Left ventricle myocardium superior (tissue), 1 donor: ENCODE measurements around the gene ARL6IP4. TPM values are rescaled to one million over a fixed set of nuclear protein-coding genes. Genes with fewer than 3 reads are reported as not detected.
A peak's percentile ranks its signal among the peaks of the same experiment; 100 is the strongest.

Experiments
- ATAC-seq: fragments of 200-7000 bp; cut with Tn5 transposase; one replicate; pipeline ENCODE4 v1.9.1; 2020; ENCODE audit warnings: mild to moderate bottlenecking, moderate library complexity
- DNase-seq: peaks from one replicate; pipeline ENCODE4 v3.0.0-alpha.2; 2020
- intact Hi-C: fragments of 100-400 bp; cut with micrococcal nuclease; formaldehyde crosslinking; loops from one replicate; pipeline ENCODE4 v1.11.0; 2022
- total RNA-seq: library from RNA; stranded (reverse); fragmentation: NEBNext Ultra II Directional; extraction: Animal tissue kit (Norgen Biotek cat#: 25700); gene quantifications from one replicate; pipeline ENCODE4 v1.2.1, GENCODE V29; 2021
- donor health status: DM: no; HTN: yes; CAD: no; lungs with severe emphysema.

The ARL6IP4 gene
- total RNA-seq, 1 donor from 2014 or later: 181 TPM

DNA sequence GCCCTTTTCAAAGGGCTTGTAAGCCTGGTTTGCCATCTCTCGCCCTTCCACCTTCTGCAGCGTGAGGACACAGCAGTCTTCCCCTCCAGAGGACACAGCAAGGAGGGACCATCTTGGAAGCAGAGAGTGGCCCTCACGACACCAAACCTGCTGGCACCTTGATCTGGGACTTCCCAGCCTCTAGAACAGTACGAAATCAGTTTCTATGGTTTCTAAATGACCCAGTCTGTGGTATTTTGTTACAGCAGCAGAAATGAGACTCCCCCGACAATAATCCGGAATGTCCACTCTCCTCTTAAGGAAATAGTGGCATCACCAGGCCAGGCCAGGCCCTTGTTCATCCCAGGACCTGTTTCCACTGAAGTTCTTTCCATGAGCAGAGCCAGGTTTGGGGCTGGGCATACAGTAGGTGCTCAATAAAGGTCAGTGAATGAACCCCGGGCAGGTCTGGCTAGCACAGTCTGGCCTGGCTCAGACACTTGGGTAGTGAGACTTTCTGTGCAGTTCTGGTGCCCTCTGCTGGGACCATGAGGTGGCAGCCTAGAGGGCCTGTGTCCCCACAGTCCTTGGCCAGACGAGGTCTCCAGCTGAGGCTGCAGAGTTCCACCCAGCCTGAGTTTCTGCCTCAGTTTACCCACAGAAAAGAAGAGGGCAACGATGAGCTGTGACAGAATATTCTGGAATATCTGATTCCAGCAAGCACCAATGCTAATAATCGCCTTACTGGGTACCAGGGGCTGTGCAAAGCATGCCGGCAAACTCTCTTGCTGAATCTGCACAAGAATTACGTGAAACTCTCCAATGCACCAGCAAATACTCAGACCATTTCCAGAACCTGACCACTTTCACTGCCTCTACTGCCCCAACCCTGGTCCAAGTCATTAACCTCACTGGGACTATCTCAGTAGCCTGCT lies 28.2 kb upstream of the ARL6IP4 start:
- DNase-seq: peak; percentile 82
- peak; percentile 95 for ATAC-seq
- intact Hi-C loops: loop anchor here (5.0 kb wide), 1 partner anchor 90 kb away; no protein-coding TSS in a partner anchor

DNA sequence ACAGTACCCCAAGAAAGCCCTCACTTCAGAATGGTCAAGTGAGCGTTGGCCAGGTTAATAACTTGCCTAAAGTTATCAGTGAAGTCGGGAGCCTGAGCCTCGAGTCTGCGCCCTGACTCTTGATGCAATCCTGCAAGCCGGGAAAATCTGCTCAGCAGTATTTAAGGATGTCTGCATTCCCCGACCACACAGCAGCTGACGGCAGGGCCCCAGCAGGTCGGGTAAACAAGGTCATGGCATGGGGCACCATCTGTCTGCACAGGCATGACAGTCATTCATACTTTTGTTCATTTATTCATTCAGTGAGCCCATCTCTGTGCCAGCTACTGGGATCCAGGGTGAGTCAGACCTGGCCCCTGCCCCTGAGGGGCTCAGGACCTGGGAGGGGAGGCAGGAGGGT lies 25.3 kb upstream of the ARL6IP4 start:
- no peak for ATAC-seq
- intact Hi-C loops: loop anchor here (5.0 kb wide), 1 partner anchor 163 kb away; no protein-coding TSS in a partner anchor
- no peak for DNase-seq

DNA sequence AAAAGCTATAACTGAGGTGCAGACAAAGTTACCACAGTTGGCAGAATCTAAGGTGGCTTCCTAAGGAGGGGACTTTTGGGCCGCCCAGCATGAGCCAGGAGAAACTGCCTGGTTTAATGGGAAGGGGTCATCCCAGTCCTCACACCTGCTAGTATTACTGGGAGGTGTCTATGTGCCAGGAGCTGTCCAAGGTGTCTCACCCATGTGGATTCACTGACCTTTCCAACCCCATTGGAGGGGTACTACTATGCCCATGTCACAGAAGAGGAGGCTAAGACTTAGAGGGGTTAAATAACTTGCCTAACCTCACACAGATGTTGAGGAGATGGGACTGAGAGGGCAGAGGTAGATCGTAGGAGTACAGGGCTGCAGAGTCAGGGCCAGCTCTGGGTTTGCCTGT lies 24.4 kb upstream of the ARL6IP4 start:
- DNase-seq (no peak), ATAC-seq (no peak)
- intact Hi-C loops: loop anchor here (5.0 kb wide), 1 partner anchor 164 kb away; no protein-coding TSS in a partner anchor

DNA sequence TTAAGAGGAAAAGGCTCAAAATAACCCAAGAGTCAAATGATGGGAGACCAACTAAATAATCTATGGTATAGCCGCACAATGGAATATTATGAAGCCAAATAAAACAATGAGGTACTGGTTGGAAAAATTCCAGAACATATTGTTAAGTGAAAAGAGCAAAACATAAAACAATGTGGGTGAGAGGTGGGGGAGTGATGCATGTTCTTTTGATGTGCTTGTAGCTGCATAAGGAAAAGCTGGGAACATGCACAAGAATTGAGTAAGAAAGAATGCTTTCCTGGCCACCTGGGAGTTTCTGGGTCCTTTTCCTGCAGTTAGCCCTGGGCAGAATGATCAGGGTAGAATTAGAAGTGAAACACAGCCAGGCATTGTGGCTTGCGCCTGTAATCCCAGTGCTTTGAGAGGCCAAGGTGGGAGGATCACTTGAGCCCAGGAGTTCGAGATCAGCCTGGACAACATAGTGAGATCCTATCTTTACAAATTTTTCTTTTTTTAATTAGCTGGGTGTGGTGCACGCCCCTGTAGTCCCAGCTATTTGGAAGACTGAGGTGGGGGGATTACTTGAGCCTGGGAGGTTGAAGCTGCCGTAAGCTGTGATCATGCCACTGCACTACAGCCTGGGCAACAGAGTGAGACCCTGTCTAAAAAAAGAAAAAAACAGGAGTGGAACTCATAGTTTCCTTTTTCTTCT lies 22.1 kb upstream of the ARL6IP4 start:
- intact Hi-C loops: loop anchor here (5.0 kb wide), 1 partner anchor 166 kb away; no protein-coding TSS in a partner anchor
- no peak for DNase-seq
- ATAC-seq: peak; percentile 27

DNA sequence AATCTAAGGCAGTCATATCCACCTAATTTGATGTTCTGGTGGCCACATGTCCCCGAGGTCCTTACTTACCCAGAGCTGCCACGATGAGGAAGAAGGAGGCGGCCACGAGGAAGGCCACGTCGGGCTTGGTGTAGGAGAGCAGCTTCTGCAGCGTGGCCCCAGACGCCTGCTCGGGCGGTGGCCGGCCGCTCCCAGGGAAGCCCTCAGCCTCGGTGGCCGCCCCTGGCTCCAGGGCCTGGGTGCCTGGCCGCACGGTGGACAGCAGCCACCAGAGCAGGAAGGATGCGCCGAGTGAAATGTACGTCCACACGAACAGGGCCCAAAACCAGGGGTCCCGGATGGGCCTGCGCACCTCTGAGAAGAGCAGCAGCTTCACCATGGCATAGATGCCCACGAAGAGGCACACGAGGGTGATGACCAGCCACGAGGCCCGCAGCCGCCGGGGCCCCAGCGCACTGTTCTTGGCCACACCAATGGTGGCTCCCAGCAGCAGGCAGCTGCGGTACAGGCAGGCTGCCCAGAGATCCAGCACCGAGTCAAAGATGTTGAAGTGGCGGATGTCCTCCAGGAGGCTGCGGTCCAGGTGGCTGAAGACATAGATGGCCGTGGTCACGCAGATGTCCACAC lies 20.8 kb upstream of the ARL6IP4 start:
- DNase-seq (no peak), ATAC-seq (no peak)
- intact Hi-C loops: loop anchor here (5.0 kb wide), 1 partner anchor 167 kb away; no protein-coding TSS in a partner anchor

DNA sequence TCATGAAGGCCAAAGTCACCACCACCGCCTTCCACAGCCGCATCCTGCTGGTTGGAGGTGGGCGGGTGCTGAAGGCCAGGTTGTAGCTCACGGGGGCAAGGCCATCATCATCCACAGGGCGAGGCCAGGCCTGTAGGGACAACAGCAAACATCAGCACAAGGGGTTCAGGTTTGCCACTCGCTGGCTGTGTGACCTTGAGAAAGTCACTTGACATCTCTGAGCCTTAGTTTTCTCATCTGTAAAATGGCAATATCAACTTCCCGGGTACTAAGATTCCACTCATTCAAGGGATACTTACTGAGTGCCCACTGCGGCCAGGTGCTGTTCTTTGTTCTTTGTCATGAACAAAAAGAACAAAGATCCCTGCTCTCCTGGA lies 20.3 kb upstream of the ARL6IP4 start:
- ATAC-seq (no peak), DNase-seq (no peak)
- intact Hi-C loops: no loop called here

DNA sequence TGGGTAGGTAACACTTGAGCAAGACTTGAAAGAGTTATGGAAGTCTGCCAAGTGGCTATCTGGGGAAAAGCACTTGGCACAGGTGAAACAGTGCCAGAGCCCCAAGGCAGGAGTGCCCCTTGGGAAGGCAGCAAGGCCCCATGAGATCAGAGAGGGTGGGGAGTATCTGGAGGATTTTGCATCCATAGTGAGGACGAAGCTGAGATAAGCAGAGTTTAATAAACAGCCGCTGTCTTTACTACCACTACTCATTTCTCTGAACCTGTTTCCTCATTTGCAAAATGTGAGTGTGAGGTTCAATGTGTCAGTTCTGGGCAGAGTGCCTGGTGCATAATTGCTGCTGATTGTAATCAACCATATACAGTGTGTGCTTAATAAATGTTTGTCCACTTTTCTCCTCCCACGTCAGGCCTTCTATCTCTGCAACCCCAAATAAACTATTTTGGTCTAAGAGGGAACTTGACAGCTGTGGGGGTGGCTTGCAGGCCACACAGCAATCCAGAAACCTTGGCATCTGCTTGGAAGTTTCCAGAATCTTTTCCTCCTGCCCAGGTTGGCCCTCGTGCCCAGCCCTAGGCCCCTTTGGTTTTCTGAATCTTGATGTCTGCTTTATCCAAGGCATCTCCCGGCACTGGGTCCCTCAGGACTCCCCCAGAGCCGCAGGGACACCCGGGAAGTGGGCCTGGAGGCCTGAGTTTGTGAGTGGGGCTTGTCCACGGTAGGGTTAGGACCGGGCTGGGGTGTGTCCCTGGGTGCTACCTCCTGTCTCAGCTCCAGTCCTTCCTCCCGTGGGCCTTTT lies 18.8 kb upstream of the ARL6IP4 start:
- intact Hi-C loops: no loop called here
- DNase-seq (no peak), ATAC-seq (no peak)

DNA sequence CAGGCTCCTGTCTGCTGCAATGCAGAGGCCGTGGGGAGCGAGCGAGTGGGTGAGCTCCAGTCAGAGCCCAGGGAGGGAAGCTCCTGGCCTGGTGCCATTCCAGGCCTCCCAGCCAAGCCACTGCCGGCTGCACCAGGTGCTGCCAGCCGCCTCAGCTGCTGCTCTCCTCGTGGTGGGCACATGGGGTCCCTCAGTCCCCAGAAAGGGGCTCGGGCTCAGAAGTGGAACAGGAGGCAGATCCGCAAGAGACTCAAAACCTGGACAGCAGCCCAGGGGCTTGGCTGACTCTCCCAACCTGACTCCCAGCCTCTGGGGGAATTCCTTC lies 16.6 kb upstream of the ARL6IP4 start:
- ATAC-seq (peak; percentile 27), DNase-seq (peak; percentile 81)
- intact Hi-C loops: no loop called here

DNA sequence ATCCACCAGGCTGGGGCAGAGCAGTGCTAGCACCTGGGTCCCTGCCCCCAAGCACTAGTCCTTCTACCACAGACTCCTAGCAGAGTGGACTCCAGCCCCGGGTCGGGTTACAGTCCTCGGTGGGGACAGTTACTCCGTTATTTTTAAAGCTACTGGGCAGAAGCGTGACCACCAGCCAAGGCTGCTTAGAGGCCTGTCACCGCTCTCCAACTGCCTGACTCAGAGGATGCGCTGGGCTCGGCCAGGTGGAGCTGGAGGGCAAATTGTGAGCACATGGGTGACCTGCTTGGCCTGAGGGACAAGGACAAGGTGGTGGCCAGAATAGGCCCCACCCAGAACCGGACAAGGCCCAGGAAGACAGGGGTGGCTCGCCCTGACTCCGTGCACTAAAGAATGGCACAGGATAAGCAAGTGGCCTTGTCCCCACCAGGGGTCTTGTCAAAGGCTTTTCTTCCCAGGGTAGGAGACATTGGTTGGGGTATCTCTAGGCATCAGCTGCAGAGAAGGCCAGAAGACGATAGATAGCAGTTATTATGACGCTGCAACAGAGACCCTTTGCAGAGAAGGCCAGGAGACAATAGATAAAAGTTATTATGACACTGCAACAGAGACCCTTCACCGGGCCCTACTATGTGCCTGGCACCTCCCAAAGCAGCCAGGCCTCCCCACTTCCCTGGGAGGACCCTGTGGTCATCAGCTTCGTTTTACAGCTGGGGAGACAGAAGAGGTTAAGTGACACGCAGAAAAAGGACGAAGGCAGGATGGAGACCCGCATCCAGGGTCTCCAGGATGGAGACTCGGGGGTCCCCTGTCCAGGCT lies 15.8 kb upstream of the ARL6IP4 start:
- DNase-seq (no peak), ATAC-seq (no peak)
- intact Hi-C loops: no loop called here

DNA sequence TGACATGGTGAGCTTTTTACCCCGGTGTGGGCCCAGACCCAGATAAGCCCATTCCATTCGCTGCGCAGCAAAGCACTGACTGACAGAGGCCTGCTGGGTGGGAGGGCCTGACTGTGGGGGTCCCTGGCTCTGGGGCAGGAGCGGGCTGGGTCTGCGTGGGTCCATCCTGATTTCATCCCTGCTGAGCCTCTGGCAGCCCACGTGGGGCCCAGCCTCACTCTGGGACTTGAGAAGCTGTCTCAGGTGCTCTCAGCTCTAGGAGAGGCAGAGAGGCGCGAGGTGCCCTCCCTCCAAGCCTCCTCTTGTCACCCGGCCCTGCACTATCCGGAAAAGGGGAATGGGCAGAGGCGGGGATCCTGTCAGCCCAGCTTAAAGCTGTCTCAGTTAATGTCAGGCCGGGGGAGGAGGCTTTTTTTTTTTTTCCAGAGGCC lies 15.1 kb upstream of the ARL6IP4 start:
- DNase-seq: no peak
- no peak for ATAC-seq
- intact Hi-C loops: no loop called here

DNA sequence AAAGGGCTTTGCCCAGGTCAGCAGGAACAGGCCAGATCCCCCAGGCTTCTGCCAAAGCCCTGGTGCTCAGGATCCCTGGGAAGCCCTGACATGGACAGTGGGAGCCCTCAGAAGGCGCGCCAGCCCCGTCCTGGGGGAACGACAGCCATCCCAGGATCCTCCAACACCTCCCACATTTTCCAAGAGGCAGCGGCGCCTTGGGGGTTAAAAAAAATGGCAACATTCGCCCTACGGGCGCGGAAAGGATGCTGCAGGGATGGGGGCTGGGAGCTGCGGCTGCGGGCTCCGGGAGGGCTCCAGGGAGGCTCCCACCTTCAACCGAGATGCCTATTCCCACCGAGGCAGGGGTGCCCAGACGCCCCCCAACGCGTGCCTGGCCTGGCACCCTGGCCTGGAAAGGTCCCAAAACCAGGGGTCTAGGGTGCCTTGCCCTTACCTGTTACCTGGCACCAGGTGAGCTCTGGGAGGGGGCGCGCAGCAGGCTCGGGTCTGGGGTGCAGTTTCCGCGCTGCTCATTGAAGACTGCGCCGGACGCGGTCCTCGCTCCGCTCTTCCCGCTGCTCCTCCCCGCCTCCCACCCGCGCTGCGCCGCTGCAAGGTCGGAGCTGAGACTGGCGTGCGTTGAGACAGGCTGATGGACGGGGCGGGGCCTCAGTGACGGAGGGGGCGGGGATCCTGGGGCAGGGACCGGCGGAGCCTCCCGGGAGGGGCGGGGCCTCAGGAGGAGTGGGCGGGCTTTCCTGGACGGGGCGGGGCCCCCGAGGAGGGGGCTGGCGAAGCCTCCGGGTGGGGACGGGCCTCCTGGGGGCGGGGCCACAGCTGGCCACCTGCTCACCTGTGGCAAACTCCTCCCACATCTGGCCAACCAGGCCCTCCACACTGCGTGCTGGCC lies 14.4 kb upstream of the ARL6IP4 start, which contains the start of gene ABCB9:
Gene ABCB9, minus strand, starts transcription at position 613 of the 892 bp plus-strand sequence. CDS start 6,228 bp downstream, outside the sequence.
- DNase-seq (peak; percentile 93), ATAC-seq (peak; percentile 95)
- intact Hi-C loops: no loop called here

DNA sequence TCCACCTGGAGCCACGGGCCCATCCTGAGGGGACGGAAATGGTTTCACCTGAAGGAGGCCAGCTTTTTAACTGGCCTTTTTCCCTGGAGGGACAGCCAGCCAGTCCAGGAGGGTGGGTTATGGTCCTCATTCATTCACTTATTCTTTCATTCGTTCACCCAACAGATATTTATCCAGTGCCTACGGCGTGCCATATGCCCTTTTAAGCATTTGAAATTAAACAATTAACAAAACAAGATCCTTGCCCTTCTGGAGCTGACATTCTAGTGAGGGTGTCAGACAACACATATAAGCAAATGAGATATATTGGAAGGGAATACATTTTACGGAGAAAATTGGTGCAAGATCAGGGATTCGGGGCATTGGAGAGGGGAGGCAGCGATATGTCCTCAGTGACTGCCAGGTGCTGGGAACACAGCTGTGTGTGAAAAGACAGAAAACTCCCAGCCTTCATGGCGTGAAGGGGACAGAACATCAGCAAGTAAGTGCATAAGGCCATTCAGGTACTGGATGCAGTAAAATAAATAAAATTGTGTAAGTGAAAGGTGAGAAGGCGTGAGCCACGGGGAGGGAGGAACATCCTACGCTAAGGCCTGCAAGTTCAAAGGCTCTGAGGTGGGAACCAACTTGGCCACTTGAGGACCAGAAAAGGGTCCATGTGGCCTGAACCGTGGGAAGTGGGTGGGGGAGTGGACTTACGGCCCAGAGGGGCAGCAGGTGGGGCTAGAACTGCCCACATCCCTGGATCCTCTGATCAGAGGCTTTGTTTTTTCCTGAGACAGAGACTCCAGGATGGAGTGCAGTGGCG lies 13.5 kb upstream of the ARL6IP4 start:
- intact Hi-C loops: no loop called here
- no peak for ATAC-seq
- DNase-seq: no peak

DNA sequence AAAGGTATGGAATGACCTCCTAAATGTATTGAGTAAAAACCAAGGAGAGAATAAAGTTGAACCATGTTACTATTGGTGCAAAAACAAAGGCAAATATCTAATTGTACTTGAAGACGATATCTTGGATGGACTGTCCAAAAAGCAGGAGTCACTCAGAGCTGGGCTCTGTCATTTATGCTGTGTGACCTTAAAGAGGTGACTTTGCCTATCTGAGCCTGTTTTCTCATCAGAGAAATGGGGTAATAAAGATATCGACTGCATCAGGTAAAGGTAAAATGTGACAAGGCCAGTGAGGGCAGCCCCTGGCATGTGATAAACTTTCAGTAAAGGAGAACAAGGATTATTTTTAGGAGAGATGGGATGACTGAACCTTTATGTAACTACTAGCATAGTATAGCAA lies 12.4 kb upstream of the ARL6IP4 start:
- intact Hi-C loops: no loop called here
- no peak for ATAC-seq

DNA sequence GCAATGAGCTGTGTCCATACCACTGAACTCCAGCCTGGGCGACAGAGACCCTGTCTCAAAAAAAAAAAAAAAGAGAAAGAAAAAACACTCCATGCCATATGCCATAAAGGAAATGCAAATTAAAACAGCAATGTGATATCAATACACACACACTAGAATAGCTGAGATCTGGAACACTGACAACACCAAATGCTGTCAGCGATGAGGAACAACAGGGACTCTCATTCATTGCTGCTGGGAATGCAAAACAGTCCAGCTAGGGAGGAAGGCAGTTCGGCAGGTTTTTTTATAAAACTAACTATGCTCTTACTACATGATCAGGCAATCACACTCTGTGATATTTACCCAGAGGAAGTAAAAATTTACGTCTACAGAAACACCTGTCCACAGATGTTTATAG lies 10.8 kb upstream of the ARL6IP4 start:
- ATAC-seq: no peak
- intact Hi-C loops: loop anchor here (10.0 kb wide), 1 partner anchor 265 kb away; the partner anchor contains the start of genes MPHOSPH9 and MTRFR
- no peak for DNase-seq

More for the DNA sequence above, 12.4 kb upstream of the ARL6IP4 start:
- no peak for DNase-seq

DNA sequence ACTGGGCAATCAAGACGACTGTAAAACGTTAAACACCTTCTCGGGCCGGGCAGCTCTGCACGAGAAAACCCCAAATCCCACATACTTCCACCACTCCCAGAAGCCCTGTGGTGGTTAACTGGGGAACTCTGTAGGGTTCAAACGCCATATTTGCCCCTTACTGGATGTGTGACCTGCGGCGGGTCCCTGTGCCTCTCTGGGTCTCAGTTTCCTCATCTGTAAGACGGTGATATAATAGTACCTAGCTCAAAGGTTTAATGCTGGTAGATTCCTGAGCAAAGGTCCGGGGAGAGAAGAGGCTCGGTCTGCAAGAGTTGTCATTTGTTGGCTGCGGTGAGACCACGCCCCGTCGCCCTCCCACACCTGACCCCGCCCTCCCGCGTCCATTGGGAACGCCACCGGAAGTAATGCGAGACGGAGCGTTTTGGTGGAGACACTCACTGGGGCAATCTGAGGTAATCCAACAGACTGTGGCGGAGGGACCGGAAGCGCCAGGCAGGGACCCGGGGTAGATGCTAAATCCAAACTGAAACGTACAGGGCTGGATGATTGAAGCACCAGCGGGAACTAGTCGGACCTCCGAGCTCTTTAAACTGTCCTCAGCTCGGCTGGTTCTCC lies 6.1 kb upstream of the ARL6IP4 start:
- intact Hi-C loops: loop anchor here (10.0 kb wide), 1 partner anchor 260 kb away; the partner anchor contains the start of genes MPHOSPH9 and MTRFR
- ATAC-seq: peak; percentile 96
- DNase-seq: peak; percentile 98
